HepG2 (cell line): ENCODE measurements around the gene HS3ST3B1. TPM values are rescaled to one million over a fixed set of nuclear protein-coding genes. Genes with fewer than 3 reads are reported as not detected.

Source experiments
- ARNT2 ChIP-seq: sonication (generic); formaldehyde crosslinking; IDR thresholded peaks from 2 replicates; pipeline ENCODE4 v1.8.0; 2022; ENCODE audit warnings: mild to moderate bottlenecking, low read depth, missing genetic modification reagents, moderate library complexity
- EHMT2 ChIP-seq: fragments of 200-600 bp; sonication (generic); IDR thresholded peaks from 2 replicates; pipeline ENCODE4 v1.7.0; 2017; ENCODE audit warnings: antibody characterized with exemption, low read depth, low read length, borderline replicate concordance
- MXD4 ChIP-seq: IDR thresholded peaks from 2 replicates; pipeline ENCODE4 v1.6.1; 2016; ENCODE audit warnings: mild to moderate bottlenecking, missing biosample characterization, missing genetic modification reagents
- NFE2L2 ChIP-seq: fragments of 150-350 bp; IDR thresholded peaks from 2 replicates; pipeline ENCODE4 v1.6.1; 2014; ENCODE audit warnings: low read length
- RFX3 ChIP-seq: IDR thresholded peaks from 2 replicates; pipeline ENCODE4 v1.6.1; 2016; ENCODE audit warnings: missing biosample characterization, missing genetic modification reagents
- SALL2 ChIP-seq: sonication (generic); formaldehyde crosslinking; IDR thresholded peaks from 2 replicates; pipeline ENCODE4 v1.8.1; 2023; ENCODE audit warnings: mild to moderate bottlenecking, missing genetic modification reagents, inconsistent platforms
- SNAI1 ChIP-seq: sonication (generic); formaldehyde crosslinking; IDR thresholded peaks from 2 replicates; pipeline ENCODE4 v1.5.0; 2020; ENCODE audit warnings: mild to moderate bottlenecking, missing genetic modification reagents, borderline replicate concordance
- SOX5 ChIP-seq: IDR thresholded peaks from 2 replicates; pipeline ENCODE4 v1.6.1; 2016; ENCODE audit warnings: borderline replicate concordance
- ZFYVE20 ChIP-seq: sonication (generic); formaldehyde crosslinking; IDR thresholded peaks from 2 replicates; pipeline ENCODE4 v1.8.0; 2023; ENCODE audit warnings: low read depth, mild to moderate bottlenecking, moderate library complexity, missing genetic modification reagents, borderline replicate concordance
- ZNF101 ChIP-seq: sonication (generic); formaldehyde crosslinking; IDR thresholded peaks from 2 replicates; pipeline ENCODE4 v1.4.0; 2020; ENCODE audit warnings: mild to moderate bottlenecking, low read depth, missing genetic modification reagents, borderline replicate concordance
- ZNF430 ChIP-seq: sonication (generic); formaldehyde crosslinking; IDR thresholded peaks from 2 replicates; pipeline ENCODE4 v1.9.0; 2021; ENCODE audit warnings: mild to moderate bottlenecking, missing genetic modification reagents
- ZNF552 ChIP-seq: sonication (generic); formaldehyde crosslinking; IDR thresholded peaks from 2 replicates; pipeline ENCODE4 v1.9.0; 2022; ENCODE audit warnings: missing genetic modification reagents, mild to moderate bottlenecking, borderline replicate concordance
- ZNF589 ChIP-seq: sonication (generic); formaldehyde crosslinking; conservative IDR thresholded peaks from 2 replicates; pipeline ENCODE4 v1.8.0; 2022; ENCODE audit warnings: mild to moderate bottlenecking, moderate library complexity, missing genetic modification reagents
- polyA plus RNA-seq, 8 experiments: library from polyadenylated mRNA; depleted of rRNA in 3 of 8; stranded (reverse) in 7 of 8; unstranded in 1 of 8; fragments of >200 nt; fragmentation: Illumina TruSeq in 4 of 8; extraction: Trizol in 4 of 8; gene quantifications; 2 replicates each; pipeline versions ENCODE4 v1.2.1 to v1.2.3, GENCODE V29; 2011 to 2016; ENCODE audit warnings: low read depth in 4 of 8, missing spikeins in 1 of 8, mixed read lengths in 1 of 8; ENCODE audit not compliant: insufficient read depth in 1 of 8
- total RNA-seq, 5 experiments: library from RNA; depleted of rRNA; stranded (reverse); fragments of >200 nt; fragmentation: Illumina TruSeq; extraction: Trizol; gene quantifications; 2 replicates each; pipeline ENCODE4 v1.2.3, GENCODE V29; 2016; ENCODE audit warnings: low read depth in 1 of 5
- TF ChIP-seq, protein P1 (sequence below): sonication (generic); formaldehyde crosslinking; conservative IDR thresholded peaks from 2 replicates; pipeline ENCODE4 v1.8.1; 2023; ENCODE audit warnings: missing genetic modification reagents
- TF ChIP-seq, protein P2 (sequence below): sonication (generic); formaldehyde crosslinking; IDR thresholded peaks from 2 replicates; pipeline ENCODE4 v1.4.0; 2020; ENCODE audit warnings: missing genetic modification reagents
- TF ChIP-seq, protein P3 (sequence below): sonication (generic); formaldehyde crosslinking; IDR thresholded peaks from 2 replicates; pipeline ENCODE4 v1.5.1; 2020; ENCODE audit warnings: mild to moderate bottlenecking, moderate library complexity, missing genetic modification reagents
- TF ChIP-seq, protein P4 (sequence below): sonication (generic); formaldehyde crosslinking; IDR thresholded peaks from 2 replicates; pipeline ENCODE4 v1.8.1; 2022; ENCODE audit warnings: low read depth, mild to moderate bottlenecking, missing genetic modification reagents
- TF ChIP-seq, protein P5 (sequence below): sonication (generic); formaldehyde crosslinking; IDR thresholded peaks from 2 replicates; pipeline ENCODE4 v1.5.0; 2020; ENCODE audit warnings: missing genetic modification reagents

HS3ST3B1 gene
- total and polyA plus RNA-seq, 2 of the 13 experiments (the other 11 are each of a cell fraction or from before 2014, with no cell fraction given) = 15.7 to 39.5 TPM

DNA sequence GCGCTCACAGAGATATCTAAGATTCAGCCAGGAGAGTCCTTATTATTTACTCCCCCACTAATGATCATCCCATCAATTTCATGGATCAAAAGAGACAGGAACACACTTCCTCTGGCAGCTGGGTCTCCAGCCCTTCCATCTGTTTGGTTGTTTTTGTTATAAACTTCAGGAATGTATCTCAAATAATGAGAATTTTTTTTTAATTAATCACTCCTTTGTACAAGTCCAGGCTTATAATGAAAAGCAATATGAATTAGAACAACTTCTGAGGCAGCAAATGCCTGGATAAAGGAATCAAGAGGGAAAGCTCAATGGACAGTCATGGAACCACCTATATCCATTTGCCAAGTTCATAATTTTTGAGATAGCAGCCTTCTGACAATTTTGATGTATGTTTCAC, 73.4 kb downstream of the HS3ST3B1 start (continued):
- TF ChIP-seq ZFYVE20 (CRISPR knock-in tag) = no peak
- no peak for TF ChIP-seq SNAI1
- TF ChIP-seq MXD4 (CRISPR knock-in tag) = no peak
- TF ChIP-seq, protein P1, sequence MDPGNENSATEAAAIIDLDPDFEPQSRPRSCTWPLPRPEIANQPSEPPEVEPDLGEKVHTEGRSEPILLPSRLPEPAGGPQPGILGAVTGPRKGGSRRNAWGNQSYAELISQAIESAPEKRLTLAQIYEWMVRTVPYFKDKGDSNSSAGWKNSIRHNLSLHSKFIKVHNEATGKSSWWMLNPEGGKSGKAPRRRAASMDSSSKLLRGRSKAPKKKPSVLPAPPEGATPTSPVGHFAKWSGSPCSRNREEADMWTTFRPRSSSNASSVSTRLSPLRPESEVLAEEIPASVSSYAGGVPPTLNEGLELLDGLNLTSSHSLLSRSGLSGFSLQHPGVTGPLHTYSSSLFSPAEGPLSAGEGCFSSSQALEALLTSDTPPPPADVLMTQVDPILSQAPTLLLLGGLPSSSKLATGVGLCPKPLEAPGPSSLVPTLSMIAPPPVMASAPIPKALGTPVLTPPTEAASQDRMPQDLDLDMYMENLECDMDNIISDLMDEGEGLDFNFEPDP (CRISPR knock-in tag) = no peak
- no peak for TF ChIP-seq SALL2
- TF ChIP-seq NFE2L2 = no peak
- TF ChIP-seq ZNF430 = no peak
- 0 out of 2 replicates have a peak, but pooled peaks have one; percentile 25 for TF ChIP-seq ARNT2 (CRISPR knock-in tag)
- TF ChIP-seq ZNF552 (CRISPR knock-in tag) = no peak
- no peak for TF ChIP-seq ZNF589 (CRISPR knock-in tag)
- TF ChIP-seq, protein P2, sequence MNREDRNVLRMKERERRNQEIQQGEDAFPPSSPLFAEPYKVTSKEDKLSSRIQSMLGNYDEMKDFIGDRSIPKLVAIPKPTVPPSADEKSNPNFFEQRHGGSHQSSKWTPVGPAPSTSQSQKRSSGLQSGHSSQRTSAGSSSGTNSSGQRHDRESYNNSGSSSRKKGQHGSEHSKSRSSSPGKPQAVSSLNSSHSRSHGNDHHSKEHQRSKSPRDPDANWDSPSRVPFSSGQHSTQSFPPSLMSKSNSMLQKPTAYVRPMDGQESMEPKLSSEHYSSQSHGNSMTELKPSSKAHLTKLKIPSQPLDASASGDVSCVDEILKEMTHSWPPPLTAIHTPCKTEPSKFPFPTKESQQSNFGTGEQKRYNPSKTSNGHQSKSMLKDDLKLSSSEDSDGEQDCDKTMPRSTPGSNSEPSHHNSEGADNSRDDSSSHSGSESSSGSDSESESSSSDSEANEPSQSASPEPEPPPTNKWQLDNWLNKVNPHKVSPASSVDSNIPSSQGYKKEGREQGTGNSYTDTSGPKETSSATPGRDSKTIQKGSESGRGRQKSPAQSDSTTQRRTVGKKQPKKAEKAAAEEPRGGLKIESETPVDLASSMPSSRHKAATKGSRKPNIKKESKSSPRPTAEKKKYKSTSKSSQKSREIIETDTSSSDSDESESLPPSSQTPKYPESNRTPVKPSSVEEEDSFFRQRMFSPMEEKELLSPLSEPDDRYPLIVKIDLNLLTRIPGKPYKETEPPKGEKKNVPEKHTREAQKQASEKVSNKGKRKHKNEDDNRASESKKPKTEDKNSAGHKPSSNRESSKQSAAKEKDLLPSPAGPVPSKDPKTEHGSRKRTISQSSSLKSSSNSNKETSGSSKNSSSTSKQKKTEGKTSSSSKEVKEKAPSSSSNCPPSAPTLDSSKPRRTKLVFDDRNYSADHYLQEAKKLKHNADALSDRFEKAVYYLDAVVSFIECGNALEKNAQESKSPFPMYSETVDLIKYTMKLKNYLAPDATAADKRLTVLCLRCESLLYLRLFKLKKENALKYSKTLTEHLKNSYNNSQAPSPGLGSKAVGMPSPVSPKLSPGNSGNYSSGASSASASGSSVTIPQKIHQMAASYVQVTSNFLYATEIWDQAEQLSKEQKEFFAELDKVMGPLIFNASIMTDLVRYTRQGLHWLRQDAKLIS (CRISPR knock-in tag) = no peak
- TF ChIP-seq, protein P3, sequence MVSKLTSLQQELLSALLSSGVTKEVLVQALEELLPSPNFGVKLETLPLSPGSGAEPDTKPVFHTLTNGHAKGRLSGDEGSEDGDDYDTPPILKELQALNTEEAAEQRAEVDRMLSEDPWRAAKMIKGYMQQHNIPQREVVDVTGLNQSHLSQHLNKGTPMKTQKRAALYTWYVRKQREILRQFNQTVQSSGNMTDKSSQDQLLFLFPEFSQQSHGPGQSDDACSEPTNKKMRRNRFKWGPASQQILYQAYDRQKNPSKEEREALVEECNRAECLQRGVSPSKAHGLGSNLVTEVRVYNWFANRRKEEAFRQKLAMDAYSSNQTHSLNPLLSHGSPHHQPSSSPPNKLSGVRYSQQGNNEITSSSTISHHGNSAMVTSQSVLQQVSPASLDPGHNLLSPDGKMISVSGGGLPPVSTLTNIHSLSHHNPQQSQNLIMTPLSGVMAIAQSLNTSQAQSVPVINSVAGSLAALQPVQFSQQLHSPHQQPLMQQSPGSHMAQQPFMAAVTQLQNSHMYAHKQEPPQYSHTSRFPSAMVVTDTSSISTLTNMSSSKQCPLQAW (CRISPR knock-in tag) = no peak
- TF ChIP-seq, protein P4, sequence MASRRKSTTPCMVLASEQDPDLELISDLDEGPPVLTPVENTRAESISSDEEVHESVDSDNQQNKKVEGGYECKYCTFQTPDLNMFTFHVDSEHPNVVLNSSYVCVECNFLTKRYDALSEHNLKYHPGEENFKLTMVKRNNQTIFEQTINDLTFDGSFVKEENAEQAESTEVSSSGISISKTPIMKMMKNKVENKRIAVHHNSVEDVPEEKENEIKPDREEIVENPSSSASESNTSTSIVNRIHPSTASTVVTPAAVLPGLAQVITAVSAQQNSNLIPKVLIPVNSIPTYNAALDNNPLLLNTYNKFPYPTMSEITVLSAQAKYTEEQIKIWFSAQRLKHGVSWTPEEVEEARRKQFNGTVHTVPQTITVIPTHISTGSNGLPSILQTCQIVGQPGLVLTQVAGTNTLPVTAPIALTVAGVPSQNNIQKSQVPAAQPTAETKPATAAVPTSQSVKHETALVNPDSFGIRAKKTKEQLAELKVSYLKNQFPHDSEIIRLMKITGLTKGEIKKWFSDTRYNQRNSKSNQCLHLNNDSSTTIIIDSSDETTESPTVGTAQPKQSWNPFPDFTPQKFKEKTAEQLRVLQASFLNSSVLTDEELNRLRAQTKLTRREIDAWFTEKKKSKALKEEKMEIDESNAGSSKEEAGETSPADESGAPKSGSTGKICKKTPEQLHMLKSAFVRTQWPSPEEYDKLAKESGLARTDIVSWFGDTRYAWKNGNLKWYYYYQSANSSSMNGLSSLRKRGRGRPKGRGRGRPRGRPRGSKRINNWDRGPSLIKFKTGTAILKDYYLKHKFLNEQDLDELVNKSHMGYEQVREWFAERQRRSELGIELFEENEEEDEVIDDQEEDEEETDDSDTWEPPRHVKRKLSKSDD = no peak
- TF ChIP-seq EHMT2 = no peak
- TF ChIP-seq RFX3 (CRISPR knock-in tag) = no peak
- TF ChIP-seq SOX5 (CRISPR knock-in tag) = no peak
- TF ChIP-seq ZNF101 (CRISPR knock-in tag) = no peak
- TF ChIP-seq, protein P5, sequence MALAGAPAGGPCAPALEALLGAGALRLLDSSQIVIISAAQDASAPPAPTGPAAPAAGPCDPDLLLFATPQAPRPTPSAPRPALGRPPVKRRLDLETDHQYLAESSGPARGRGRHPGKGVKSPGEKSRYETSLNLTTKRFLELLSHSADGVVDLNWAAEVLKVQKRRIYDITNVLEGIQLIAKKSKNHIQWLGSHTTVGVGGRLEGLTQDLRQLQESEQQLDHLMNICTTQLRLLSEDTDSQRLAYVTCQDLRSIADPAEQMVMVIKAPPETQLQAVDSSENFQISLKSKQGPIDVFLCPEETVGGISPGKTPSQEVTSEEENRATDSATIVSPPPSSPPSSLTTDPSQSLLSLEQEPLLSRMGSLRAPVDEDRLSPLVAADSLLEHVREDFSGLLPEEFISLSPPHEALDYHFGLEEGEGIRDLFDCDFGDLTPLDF (CRISPR knock-in tag) = no peak
